Activated CD4-positive, alpha-beta T cell treated with anti-CD3 and anti-CD28 coated beads for 36 hours (primary cell): ENCODE measurements around the gene SUSD6. TPM values are rescaled to one million over a fixed set of nuclear protein-coding genes. Genes with fewer than 3 reads are reported as not detected.
"Not testable (repeated sequence)": the region's sequence is repeated elsewhere in the genome, so short reads cannot be mapped to it uniquely, and the experiment has no call there.

Experiments
- ATAC-seq: fragments of 200-7000 bp; cut with Tn5 transposase; one replicate; pipeline ENCODE4 v1.10.0; 2021; ENCODE audit warnings: mild to moderate bottlenecking, moderate library complexity
- CTCF ChIA-PET: fragments of 350-600 bp; sonication (Branson Sonifier 250); formaldehyde crosslinking; loops from one replicate; lab custom pipeline; 2021; ENCODE audit warnings: antibody characterized with exemption; lab: Charles Lee
- POLR2A ChIA-PET: fragments of 350-600 bp; sonication (Branson Sonifier 250); formaldehyde crosslinking; loops from one replicate; lab custom pipeline; 2021; ENCODE audit warnings: antibody characterized with exemption, inconsistent platforms; lab: Charles Lee
- DNase-seq: peaks from one replicate; pipeline ENCODE4 v3.0.0-alpha.2; 2020
- H3K27ac Mint-ChIP-seq: one replicate; pipeline ENCODE4 v1.8.0; 2021; ENCODE audit warnings: mixed read lengths
- H3K27me3 Mint-ChIP-seq: one replicate; pipeline ENCODE4 v1.8.0; 2021; ENCODE audit warnings: mixed read lengths
- H3K36me3 Mint-ChIP-seq: one replicate; pipeline ENCODE4 v1.8.0; 2021; ENCODE audit warnings: low read depth, mixed read lengths
- H3K4me1 Mint-ChIP-seq: one replicate; pipeline ENCODE4 v1.8.0; 2021; ENCODE audit warnings: mixed read lengths
- H3K4me3 Mint-ChIP-seq: one replicate; pipeline ENCODE4 v1.8.0; 2021; ENCODE audit warnings: mild to moderate bottlenecking, moderate library complexity, mixed read lengths
- H3K9me3 Mint-ChIP-seq: one replicate; pipeline ENCODE4 v1.8.0; 2021; ENCODE audit warnings: low read depth, mixed read lengths
- intact Hi-C, 2 experiments: fragments of 100-400 bp; cut with DNase I in 1 of 2; cut with micrococcal nuclease in 1 of 2; formaldehyde crosslinking; loops; one replicate each; pipeline versions ENCODE4 v1.14.2 to v1.15.1; 2022 to 2024; cut with DNase I, micrococcal nuclease
- total RNA-seq, 2 experiments: library from RNA; stranded (reverse); gene quantifications; one replicate each; pipeline ENCODE4 v1.2.3, GENCODE V29; 2021

SUSD6 gene
- total RNA-seq, 2 experiments from 2014 or later = 57.9 to 59.3 TPM

GRCh38 chr14:69720912-69721311, 109.5 kb downstream of the SUSD6 start:
- H3K36me3 Mint-ChIP-seq = peaks cover 2% of the 10 kb centered on the region
- H3K4me1 Mint-ChIP-seq = peaks cover 15% of the 10 kb centered on the region
- H3K27ac Mint-ChIP-seq = no peak overlapping the region
- ChIA-PET CTCF (interaction anchor here (1.8 to 2.3 kb wide), 3 partner anchors 11 to 146 kb away, joined by 5 to 9 read pairs (median 7); partner anchors contain the start of gene CCDC177), POLR2A (no interaction called here)
- H3K9me3 Mint-ChIP-seq = no peaks in the 10 kb centered on the region
- H3K27me3 Mint-ChIP-seq = no peaks in the 10 kb centered on the region
- no peak overlapping the region for H3K4me3 Mint-ChIP-seq
- intact Hi-C loops = loop anchor here in 1 of 2 experiments (10.0 kb wide), 1 partner anchor 476 kb away; no protein-coding TSS in a partner anchor
- DNase-seq (no peak), ATAC-seq (no peak)

- peak; percentile 91 for ATAC-seq
- Mint-ChIP-seq H3K27ac (peak overlapping the region; percentile 21), H3K36me3 (no peaks in the 10 kb centered on the region), H3K4me1 (peaks cover 15% of the 10 kb centered on the region), H3K4me3 (peak overlapping the region; percentile 61), H3K27me3 (peaks cover under 1% of the 10 kb centered on the region), H3K9me3 (no peaks in the 10 kb centered on the region)
- intact Hi-C loops = loop anchor here (1.0 to 10.0 kb wide), 7 partner anchors 40 to 482 kb away; partner anchors contain the start of gene SRSF5 (in 1 of the 2)
- POLR2A ChIA-PET = interaction anchor here (0.6 kb wide), 1 partner anchor 11 kb away, joined by 3 read pairs; no protein-coding TSS in a partner anchor
- CTCF ChIA-PET = interaction anchor here (0.6 to 6.2 kb wide), 40 partner anchors 8 to 205 kb away, joined by 3 to 77 read pairs (median 3); partner anchors contain the start of genes CCDC177 and SUSD6
- peak; percentile 90 for DNase-seq
Observed at GRCh38 chr14:69726761-69727511, 115.5 kb downstream of the SUSD6 start.

GRCh38 chr14:69727860-69728259, 116.5 kb downstream of the SUSD6 start:
- ChIA-PET CTCF (interaction anchor here (0.8 to 6.2 kb wide), 16 partner anchors 10 to 156 kb away, joined by 3 to 77 read pairs (median 4); partner anchors contain the start of gene CCDC177), POLR2A (no interaction called here)
- Mint-ChIP-seq H3K36me3 (no peaks in the 10 kb centered on the region), H3K4me1 (peaks cover 15% of the 10 kb centered on the region), H3K27ac (no peak overlapping the region), H3K4me3 (no peak overlapping the region), H3K27me3 (peaks cover 2% of the 10 kb centered on the region), H3K9me3 (no peaks in the 10 kb centered on the region)
- intact Hi-C loops = loop anchor here (1.0 to 10.0 kb wide), 7 partner anchors 39 to 483 kb away; partner anchors contain the start of gene SRSF5 (in 1 of the 2)
- DNase-seq = no peak
- no peak for ATAC-seq

GRCh38 chr14:69731919-69732598, 120.7 kb downstream of the SUSD6 start:
- H3K27me3 Mint-ChIP-seq, H3K4me3 Mint-ChIP-seq, DNase-seq, H3K36me3 Mint-ChIP-seq, POLR2A ChIA-PET, CTCF ChIA-PET, ATAC-seq, H3K27ac Mint-ChIP-seq, H3K9me3 Mint-ChIP-seq, H3K4me1 Mint-ChIP-seq: not testable (repeated sequence)
- intact Hi-C loops = loop anchor here (1.0 to 10.0 kb wide), 5 partner anchors 65 to 340 kb away; partner anchors contain the start of gene SLC10A1 (in 1 of the 2)

- CTCF ChIA-PET = interaction anchor here (1.5 kb wide), 1 partner anchor 16 kb away, joined by 3 read pairs; no protein-coding TSS in a partner anchor
Observed at GRCh38 chr14:69736405-69736804, 125.0 kb downstream of the SUSD6 start.

GRCh38 chr14:69741055-69741454, 129.7 kb downstream of the SUSD6 start:
- intact Hi-C loops = no loop called here
- ChIA-PET CTCF (interaction anchor here (0.8 to 1.0 kb wide), 3 partner anchors 96 to 167 kb away, joined by 3 to 4 read pairs (median 3); no protein-coding TSS in a partner anchor), POLR2A (no interaction called here)
- Mint-ChIP-seq H3K27me3 (peaks cover under 1% of the 10 kb centered on the region), H3K4me1 (peaks cover 3% of the 10 kb centered on the region), H3K4me3 (no peak overlapping the region), H3K36me3 (no peaks in the 10 kb centered on the region), H3K27ac (no peak overlapping the region), H3K9me3 (peaks cover 3% of the 10 kb centered on the region)
- ATAC-seq (no peak), DNase-seq (no peak)

More at GRCh38 chr14:69736405-69736804, 125.0 kb downstream of the SUSD6 start:
- intact Hi-C loops = loop anchor here in 1 of 2 experiments (10.0 kb wide), 1 partner anchor 78 kb away; no protein-coding TSS in a partner anchor
- H3K36me3 Mint-ChIP-seq, H3K4me1 Mint-ChIP-seq, H3K27me3 Mint-ChIP-seq, H3K27ac Mint-ChIP-seq, ATAC-seq, DNase-seq, POLR2A ChIA-PET, H3K4me3 Mint-ChIP-seq, H3K9me3 Mint-ChIP-seq: not testable (repeated sequence)

- no peaks in the 10 kb centered on the region for H3K36me3 Mint-ChIP-seq
- DNase-seq (no peak), ATAC-seq (no peak)
- no peak overlapping the region for H3K27ac Mint-ChIP-seq
- H3K4me1 Mint-ChIP-seq = peaks cover 11% of the 10 kb centered on the region
- ChIA-PET POLR2A (no interaction called here), CTCF (interaction anchor here (1.0 kb wide), 1 partner anchor 11 kb away, joined by 3 read pairs; no protein-coding TSS in a partner anchor)
- no peak overlapping the region for H3K4me3 Mint-ChIP-seq
- no peaks in the 10 kb centered on the region for H3K27me3 Mint-ChIP-seq
- intact Hi-C loops = no loop called here
- H3K9me3 Mint-ChIP-seq = no peaks in the 10 kb centered on the region
Observed at GRCh38 chr14:69749956-69750355, 138.6 kb downstream of the SUSD6 start.

GRCh38 chr14:69750495-69750894, 139.1 kb downstream of the SUSD6 start:
- intact Hi-C loops = no loop called here
- no peak overlapping the region for H3K27ac Mint-ChIP-seq
- POLR2A ChIA-PET = no interaction called here
- peaks cover 15% of the 10 kb centered on the region for H3K4me1 Mint-ChIP-seq
- no peaks in the 10 kb centered on the region for H3K36me3 Mint-ChIP-seq
- no peaks in the 10 kb centered on the region for H3K9me3 Mint-ChIP-seq
- H3K4me3 Mint-ChIP-seq = no peak overlapping the region
- ATAC-seq = no peak
- DNase-seq = no peak
- no peaks in the 10 kb centered on the region for H3K27me3 Mint-ChIP-seq
- CTCF ChIA-PET = interaction anchor here (0.5 to 1.0 kb wide), 2 partner anchors 11 to 367 kb away, joined by 3 read pairs; no protein-coding TSS in a partner anchor

GRCh38 chr14:69752773-69753172, 141.4 kb downstream of the SUSD6 start:
- Mint-ChIP-seq H3K36me3 (no peaks in the 10 kb centered on the region), H3K9me3 (no peaks in the 10 kb centered on the region), H3K4me1 (peaks cover 10% of the 10 kb centered on the region), H3K27me3 (no peaks in the 10 kb centered on the region), H3K4me3 (no peak overlapping the region), H3K27ac (no peak overlapping the region)
- POLR2A ChIA-PET = interaction anchor here (0.7 kb wide), 1 partner anchor 19 kb away, joined by 12 read pairs; no protein-coding TSS in a partner anchor
- intact Hi-C loops = no loop called here
- no peak for DNase-seq
- no peak for ATAC-seq
- CTCF ChIA-PET = interaction anchor here (0.6 to 1.1 kb wide), 3 partner anchors 16 to 205 kb away, joined by 3 to 5 read pairs (median 3); no protein-coding TSS in a partner anchor

GRCh38 chr14:69753860-69754259, 142.5 kb downstream of the SUSD6 start:
- CTCF ChIA-PET = no interaction called here
- no peaks in the 10 kb centered on the region for H3K36me3 Mint-ChIP-seq
- no peaks in the 10 kb centered on the region for H3K9me3 Mint-ChIP-seq
- H3K4me3 Mint-ChIP-seq = no peak overlapping the region
- H3K4me1 Mint-ChIP-seq = peaks cover 10% of the 10 kb centered on the region
- POLR2A ChIA-PET = interaction anchor here (0.7 kb wide), 1 partner anchor 25 kb away, joined by 4 read pairs; no protein-coding TSS in a partner anchor
- ATAC-seq (no peak), DNase-seq (no peak)
- no peak overlapping the region for H3K27ac Mint-ChIP-seq
- H3K27me3 Mint-ChIP-seq = no peaks in the 10 kb centered on the region
- intact Hi-C loops = no loop called here

- Mint-ChIP-seq H3K9me3 (no peaks in the 10 kb centered on the region), H3K27me3 (no peaks in the 10 kb centered on the region), H3K27ac (no peak overlapping the region), H3K36me3 (no peaks in the 10 kb centered on the region), H3K4me3 (no peak overlapping the region), H3K4me1 (peaks cover 10% of the 10 kb centered on the region)
- ChIA-PET CTCF (interaction anchor here (0.6 kb wide), 1 partner anchor 1446 kb away, joined by 3 read pairs; no protein-coding TSS in a partner anchor), POLR2A (no interaction called here)
- ATAC-seq (no peak), DNase-seq (no peak)
- intact Hi-C loops = no loop called here
Observed at GRCh38 chr14:69754487-69754886, 143.1 kb downstream of the SUSD6 start.
